Left kidney (tissue), 2 donors: ENCODE data around the gene PACS2. TPM values are rescaled to one million over a fixed set of nuclear protein-coding genes. Genes with fewer than 3 reads are reported as not detected.
"Not testable (repeated sequence)": the region's sequence is repeated elsewhere in the genome, so short reads cannot be mapped to it uniquely, and the experiment has no call there.

Experiments
- DNase-seq: peaks from one replicate; pipeline ENCODE4 v3.0.0-alpha.2; 2013
- polyA plus RNA-seq: library from polyadenylated mRNA; unstranded; fragments of 120-200 nt; gene quantifications from one replicate; pipeline ENCODE4 v1.2.1, GENCODE V29; 2013; ENCODE audit not compliant: insufficient read length

Gene PACS2
- polyA plus RNA-seq, 1 donor = 67.0 TPM

DNA sequence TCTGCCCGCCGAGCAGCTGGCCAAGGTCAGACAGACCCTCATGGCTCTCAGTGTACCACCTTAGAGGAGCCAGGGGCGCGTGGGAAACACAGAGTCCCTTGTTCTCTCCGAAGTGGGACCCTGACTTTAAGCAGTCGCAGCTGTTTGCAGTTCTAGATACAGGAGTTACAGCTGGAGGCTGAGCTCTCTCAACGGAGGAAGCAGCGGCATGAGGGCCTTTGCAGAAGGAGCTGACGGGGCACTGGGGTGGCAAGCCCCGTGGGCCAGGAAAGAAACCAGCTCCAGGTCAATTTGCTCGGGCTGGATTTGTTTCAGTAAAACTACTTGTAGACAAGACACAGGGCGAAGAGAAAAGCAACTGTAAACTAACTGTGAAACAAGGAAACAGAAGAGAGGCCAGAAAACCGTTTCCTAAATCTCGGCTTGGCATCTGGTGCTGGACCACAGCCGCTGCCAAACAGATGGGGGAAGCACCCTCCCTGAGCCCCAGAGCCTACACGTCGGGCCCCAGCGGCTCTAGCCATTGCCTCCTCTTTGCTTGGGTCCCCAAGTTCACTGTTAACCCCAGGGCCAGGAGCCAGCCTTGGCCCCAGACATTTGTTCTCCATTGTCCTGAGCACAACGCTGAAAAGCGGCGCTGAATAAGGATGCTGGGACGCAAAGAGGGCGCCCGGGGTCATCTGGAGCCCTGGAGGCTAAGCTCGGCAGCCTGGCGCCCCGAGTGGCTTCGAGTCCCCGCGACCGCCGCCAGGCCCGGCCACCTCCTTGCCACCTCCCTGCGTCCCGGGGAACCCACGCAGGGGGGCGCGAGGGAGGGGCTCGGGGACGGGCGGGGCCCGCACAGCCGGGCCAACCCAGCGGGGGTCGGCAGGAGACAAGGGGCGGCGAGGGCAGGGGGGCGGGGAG is 914 bp upstream of the PACS2 start:
- no peak for DNase-seq

GRCh38 chr14:105315211-105315721 is 718 bp downstream of the PACS2 start:
- DNase-seq = no peak

DNA sequence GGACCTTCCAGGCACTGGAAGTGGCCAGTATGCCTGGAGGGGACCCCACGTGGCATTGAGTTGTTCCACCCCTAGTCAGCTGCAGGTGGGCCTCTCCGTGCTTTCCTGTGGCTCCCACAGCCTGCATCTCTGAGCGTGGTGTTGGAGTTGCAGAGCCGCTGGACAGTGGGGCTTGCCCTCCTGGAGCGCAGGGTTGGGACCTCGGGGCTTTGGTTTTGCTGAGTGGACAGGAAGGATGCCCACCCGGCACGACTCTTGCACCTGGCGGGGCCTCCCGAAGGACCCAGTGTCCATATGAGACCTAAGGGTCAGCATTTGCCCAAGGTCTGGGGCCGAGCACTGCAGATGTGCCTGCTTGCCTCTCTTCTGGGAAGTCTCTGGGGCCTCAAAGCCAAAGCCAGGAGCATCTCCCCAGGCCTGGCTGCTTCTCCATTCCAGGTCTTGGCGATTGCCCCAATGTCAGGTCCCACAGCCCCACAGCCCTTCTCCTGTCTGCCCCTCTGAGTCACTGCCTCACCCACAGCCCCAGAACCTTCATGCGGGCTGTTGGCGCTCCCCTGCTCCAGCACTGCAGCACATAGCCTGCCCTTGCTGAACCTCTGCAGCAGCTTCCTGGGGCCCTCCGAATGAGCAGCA is 1.5 kb downstream of the PACS2 start:
- DNase-seq = no peak

- no peak for DNase-seq
Measured at GRCh38 chr14:105316577-105316941, 2.0 kb downstream of the PACS2 start.

- DNase-seq = no peak
Measured at GRCh38 chr14:105316968-105317510, 2.5 kb downstream of the PACS2 start.

DNA sequence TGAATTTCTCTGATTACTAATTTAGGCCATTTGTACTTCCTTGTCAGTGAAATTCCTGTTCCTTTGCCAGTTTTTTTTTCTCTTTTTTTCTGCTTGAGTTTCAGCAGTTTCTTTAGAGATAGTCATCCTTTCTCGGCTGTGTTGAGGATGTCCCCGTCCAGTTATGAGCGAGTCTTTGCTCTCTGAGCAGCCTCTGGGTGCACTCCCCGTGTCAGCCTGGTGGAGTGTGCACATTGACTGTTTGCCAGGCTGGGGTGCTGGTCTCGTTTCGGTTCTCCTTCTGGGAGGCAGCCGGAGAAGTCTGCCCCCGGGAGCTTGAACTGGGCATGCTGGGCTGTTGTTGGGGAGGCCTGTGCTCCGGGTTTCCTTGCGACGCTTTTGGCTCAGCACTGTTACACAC is 3.0 kb downstream of the PACS2 start:
- no peak for DNase-seq

- no peak for DNase-seq
Measured at GRCh38 chr14:105322791-105323556, 8.4 kb downstream of the PACS2 start.

DNA sequence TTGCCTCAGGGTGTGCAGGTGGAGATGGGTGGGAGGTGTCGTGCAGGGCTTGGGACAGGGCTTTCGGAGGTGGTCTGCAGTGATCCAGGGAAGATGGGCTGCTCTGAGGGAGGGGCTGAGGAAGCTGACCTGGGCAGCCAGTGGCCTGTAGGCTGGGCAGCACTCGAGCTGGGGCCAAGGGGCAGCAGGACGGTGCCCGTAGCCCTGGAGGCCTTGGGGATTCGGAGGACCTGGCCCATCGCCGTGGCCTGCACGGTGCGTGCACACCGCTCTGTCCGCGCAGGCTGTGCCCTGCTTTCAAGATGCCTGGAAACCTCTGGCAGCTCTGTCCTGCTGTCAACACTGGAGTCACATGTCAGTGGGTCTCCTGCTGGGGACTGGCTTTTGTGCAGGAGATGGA is 9.1 kb downstream of the PACS2 start:
- no peak for DNase-seq

- no peak for DNase-seq
Measured at GRCh38 chr14:105324080-105324778, 9.7 kb downstream of the PACS2 start.

GRCh38 chr14:105324871-105325270 is 10.3 kb downstream of the PACS2 start:
- no peak for DNase-seq

DNA sequence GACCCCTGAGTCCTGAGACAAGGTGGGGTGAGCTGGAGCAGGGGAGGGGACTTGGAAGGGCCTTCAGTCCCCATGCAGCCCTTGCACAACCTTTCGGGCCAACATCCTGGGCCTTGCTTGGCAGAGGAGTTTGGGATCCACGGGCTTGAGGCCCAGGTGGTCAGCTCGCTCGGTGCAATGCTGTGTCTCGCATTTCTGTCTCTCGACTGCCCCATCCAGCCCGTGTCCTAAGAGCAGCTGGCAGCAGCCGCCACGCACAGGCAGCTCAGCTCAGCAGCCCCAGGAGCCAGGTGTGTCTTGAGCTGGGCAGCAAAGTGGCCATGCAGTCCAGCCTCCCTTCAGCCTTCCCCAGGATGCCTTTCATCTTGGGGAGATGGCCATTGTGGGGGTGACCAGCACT is 10.8 kb downstream of the PACS2 start:
- no peak for DNase-seq

DNA sequence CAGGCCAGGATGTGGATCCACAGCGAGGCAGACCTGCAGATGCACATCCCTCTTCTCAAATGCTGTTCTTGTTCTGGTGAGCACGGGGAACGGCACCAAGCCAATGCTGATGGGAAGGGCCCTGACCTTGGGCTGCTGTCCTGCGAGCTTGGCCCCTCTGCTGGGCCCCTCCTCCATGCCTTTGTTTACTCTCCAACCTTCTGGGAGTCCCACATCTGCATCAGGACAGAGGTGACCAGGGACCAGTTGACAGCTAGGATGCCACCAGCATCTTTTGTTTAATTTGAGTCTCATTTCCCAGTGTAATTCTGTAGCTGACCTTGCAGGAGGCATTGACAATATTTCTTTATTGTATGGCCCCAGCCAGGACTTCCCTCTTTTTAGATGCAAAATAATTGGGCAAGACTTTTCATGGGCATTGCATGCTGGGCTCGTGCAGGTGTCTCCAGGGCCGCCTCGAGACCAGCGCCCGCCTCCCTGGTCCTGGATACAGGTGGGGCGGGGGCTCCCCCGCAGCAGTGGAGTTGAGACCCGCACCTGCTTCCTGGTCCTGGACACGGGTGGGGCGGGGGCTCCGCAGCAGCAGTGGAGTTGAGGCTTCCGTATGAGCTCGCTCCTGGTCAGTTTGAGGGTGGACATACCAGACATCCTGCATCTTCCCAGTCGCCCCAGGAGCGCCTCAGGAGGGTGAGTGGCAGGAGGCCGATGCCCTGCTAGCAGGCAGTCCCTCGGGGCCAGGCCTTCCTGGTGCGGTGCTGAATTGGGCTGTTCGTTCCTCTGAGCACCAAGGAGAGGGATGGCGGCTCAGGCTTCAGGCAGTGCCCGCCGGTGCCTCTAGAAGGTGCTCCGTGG is 11.4 kb downstream of the PACS2 start:
- no peak for DNase-seq

DNA sequence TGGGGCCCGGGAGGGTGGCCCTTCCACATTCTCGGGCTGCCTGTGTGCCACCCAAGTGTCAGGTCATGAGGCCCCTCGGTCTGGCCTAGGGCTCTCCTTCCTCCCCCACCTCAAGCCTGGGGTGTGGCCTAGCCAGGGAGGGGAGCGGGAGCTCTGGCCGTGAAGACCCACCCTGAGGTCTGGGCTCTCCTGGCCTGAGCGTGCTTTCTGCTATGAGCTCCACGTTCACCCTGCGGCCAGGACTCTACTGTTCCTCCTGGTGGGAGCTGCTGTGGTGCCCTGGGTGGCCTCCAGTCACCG is 12.0 kb downstream of the PACS2 start:
- no peak for DNase-seq

- no peak for DNase-seq
Measured at GRCh38 chr14:105326891-105327694, 12.5 kb downstream of the PACS2 start.

DNA sequence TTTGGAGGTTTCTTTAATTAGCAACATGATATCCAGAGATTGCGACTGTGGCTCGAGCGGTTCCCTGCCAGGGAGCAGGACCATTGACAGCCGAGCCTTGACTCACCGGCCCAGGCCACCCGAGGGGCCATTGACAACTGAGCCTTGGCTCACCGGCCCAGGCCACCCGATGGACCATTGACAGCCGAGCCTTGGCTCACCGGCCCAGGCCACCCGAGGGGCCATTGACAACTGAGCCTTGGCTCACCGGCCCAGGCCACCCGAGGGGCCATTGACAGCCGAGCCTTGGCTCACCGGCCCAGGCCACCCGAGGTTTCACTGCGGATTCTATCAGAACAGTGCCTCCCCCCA is 13.1 kb downstream of the PACS2 start:
- DNase-seq = not testable (repeated sequence)

DNA sequence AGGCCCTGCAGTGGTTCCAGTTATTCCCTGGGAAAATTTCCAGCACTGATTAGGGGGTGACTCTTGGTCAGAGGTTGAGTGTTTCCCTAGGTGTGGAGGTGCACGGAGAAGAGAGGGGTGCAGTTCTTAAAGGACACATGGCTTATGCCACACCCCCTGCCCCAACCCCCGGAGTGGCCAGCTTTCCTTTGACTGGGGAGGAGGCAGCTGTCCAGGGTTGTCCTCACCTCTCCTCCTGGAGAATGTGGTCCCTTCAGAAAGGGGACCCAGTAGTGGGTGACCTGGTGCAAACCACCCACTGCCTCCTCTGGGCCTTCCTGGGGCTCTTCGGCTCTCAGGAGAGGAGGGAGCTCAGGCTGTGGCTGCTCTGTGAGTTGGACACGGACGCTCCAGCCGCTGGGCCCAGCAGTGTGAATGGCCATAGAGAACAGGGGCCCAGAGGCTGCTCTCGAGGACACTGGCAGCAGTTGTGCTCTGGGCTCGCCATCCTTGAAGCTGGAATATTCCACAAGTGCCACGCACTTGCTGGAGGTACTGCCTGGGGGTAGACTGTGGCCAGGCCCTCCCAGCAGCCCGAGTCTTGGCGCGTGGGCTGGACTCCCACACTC is 13.6 kb downstream of the PACS2 start:
- no peak for DNase-seq

GRCh38 chr14:105328678-105329390 is 14.3 kb downstream of the PACS2 start:
- DNase-seq = no peak

DNA sequence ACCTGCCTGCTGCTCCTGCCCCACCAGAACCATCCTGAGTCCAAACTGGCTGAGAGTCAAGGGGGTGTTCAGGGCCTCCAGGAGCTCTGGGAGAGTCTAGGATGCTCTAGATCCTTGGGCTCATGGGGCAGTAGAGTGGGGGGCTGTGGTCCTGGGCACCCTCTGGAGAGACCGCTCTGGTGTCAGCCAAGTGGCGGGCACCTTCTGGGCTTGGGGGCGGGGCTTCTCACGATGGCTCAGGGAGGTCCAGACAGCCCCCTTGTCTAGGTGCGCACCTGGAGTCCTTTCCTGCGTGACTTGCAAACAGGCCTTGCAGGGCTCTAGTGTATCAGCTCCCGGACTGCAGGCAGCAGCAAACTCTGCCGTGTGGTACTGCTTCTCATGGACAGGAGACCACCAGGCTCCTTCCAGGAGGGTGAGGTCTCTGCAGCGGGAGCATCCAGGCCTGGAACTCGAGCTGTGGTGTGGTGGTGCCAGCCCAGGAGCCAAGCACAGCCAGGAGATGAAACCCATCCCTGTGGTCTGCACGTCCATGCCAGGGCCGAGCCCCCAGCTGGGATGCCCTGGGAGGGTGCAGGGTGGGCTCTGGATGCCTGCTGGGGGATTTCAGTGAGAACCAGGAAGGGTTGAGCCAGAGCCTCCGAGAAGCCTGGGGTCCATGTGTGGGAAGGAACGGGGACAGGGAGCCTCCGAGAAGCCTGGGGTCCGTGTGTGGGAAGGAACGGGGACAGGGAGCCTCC is 15.0 kb downstream of the PACS2 start:
- no peak for DNase-seq
